ENCODE results near the gene AK4.

AK4 gene

DNA sequence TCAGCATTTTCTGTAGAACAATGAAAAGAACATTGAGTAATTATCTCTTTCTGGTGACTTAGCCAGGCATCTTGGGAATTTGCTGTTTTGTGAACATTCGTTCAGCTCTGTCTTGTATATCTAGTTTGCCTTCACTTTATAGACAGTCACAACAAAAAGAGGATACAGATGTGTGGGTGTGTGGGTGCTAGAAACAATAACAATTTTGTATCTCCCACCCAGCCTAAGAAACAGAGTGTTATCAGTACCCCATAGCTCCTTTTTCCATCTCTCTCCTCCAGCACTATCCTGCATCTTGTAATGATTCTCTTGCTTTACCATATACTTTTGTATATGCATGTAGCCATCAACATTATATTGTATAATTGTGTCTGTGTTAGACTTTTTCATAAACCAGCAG lies 33.0 kb downstream of the AK4 start:
- Mint-ChIP-seq H3K27ac (no peak overlapping the region), H3K4me3 (no peak overlapping the region), H3K36me3 (no peaks in the 10 kb centered on the region), H3K9me3 (no peaks in the 10 kb centered on the region), H3K4me1 (no peaks in the 10 kb centered on the region)
- no peak for ATAC-seq
- no peak for DNase-seq (ENCODE audit: low spot score in 2 of 2)

DNA sequence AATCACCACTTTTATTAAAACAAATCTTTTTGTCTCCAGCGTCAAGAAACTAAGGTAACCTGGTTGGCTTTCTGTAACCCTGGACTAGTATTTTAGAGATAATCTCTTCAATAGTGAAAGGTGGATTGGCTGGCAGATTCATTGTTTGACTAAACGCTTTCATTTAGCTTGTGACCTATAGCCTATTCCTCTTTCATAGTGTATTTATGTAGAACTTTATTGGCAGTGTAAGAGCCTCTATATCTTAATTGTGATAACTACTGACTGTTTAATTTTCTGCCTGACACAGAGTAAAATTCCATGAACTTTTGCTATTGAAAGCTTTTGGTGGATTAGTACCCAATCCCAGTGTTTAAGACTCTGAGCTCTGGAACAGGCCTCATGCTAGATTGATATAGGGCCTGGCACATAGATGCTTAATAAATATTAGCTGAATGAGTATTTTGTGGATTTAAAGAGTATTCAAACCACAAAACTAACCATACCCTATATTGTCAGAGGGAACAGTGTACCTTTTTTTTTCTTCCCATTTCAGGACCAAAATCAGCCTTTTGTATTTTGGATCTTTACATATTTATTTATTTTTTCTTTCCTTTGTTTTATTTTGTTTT lies 34.8 kb downstream of the AK4 start:
- no peaks in the 10 kb centered on the region for H3K9me3 Mint-ChIP-seq
- DNase-seq (ENCODE audit: low spot score in 2 of 2) (no peak), ATAC-seq (no peak)
- no peaks in the 10 kb centered on the region for H3K36me3 Mint-ChIP-seq
- no peak overlapping the region for H3K4me3 Mint-ChIP-seq
- no peaks in the 10 kb centered on the region for H3K4me1 Mint-ChIP-seq
- H3K27ac Mint-ChIP-seq = no peak overlapping the region

- peaks cover 36% of the 10 kb centered on the region for H3K36me3 Mint-ChIP-seq
- H3K27ac Mint-ChIP-seq = no peak overlapping the region
- ATAC-seq (no peak), DNase-seq (ENCODE audit: low spot score in 2 of 2) (no peak)
- no peaks in the 10 kb centered on the region for H3K9me3 Mint-ChIP-seq
- no peak overlapping the region for H3K4me3 Mint-ChIP-seq
- no peaks in the 10 kb centered on the region for H3K4me1 Mint-ChIP-seq
Observed at GRCh38 chr1:65189576-65190115, 41.6 kb downstream of the AK4 start.

- Mint-ChIP-seq H3K4me3 (no peak overlapping the region), H3K36me3 (peaks cover 38% of the 10 kb centered on the region), H3K9me3 (no peaks in the 10 kb centered on the region), H3K27ac (no peak overlapping the region), H3K4me1 (no peaks in the 10 kb centered on the region)
- no peak for ATAC-seq
- no peak for DNase-seq (ENCODE audit: low spot score in 2 of 2)
Observed at GRCh38 chr1:65190229-65190628, 42.2 kb downstream of the AK4 start.

- Mint-ChIP-seq H3K36me3 (peaks cover 49% of the 10 kb centered on the region), H3K4me1 (no peaks in the 10 kb centered on the region), H3K4me3 (no peak overlapping the region), H3K27ac (no peak overlapping the region), H3K9me3 (no peaks in the 10 kb centered on the region)
- ATAC-seq (no peak), DNase-seq (ENCODE audit: low spot score in 2 of 2) (no peak)
Observed at GRCh38 chr1:65193129-65193695, 45.2 kb downstream of the AK4 start.

- peaks cover 40% of the 10 kb centered on the region for H3K36me3 Mint-ChIP-seq
- no peaks in the 10 kb centered on the region for H3K9me3 Mint-ChIP-seq
- no peaks in the 10 kb centered on the region for H3K4me1 Mint-ChIP-seq
- DNase-seq (ENCODE audit: low spot score in 2 of 2) = no peak
- H3K27ac Mint-ChIP-seq = no peak overlapping the region
- no peak for ATAC-seq
- no peak overlapping the region for H3K4me3 Mint-ChIP-seq
Observed at GRCh38 chr1:65195495-65196417, 47.8 kb downstream of the AK4 start.

DNA sequence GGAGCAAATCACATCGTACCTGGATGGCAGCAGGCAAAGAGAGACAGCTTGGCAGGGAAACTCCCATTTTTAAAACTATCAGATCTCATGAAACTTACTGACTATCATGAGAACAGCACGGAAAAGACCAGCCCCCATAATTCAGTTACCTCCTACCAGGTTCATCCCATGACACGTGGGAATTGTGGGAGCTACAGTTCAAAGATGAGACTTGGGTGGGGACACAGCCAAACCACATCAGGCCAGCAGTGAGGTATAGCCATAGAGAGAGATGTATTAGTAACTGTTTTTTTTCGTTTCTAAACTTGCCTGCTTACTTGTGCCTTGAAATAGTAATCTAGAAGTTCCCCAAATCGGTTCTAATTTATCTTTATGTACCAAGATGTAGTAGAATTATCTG lies 48.9 kb downstream of the AK4 start:
- DNase-seq (ENCODE audit: low spot score in 2 of 2) = no peak
- Mint-ChIP-seq H3K4me1 (peaks cover 6% of the 10 kb centered on the region), H3K4me3 (no peak overlapping the region), H3K9me3 (no peaks in the 10 kb centered on the region), H3K36me3 (peaks cover 28% of the 10 kb centered on the region), H3K27ac (no peak overlapping the region)
- ATAC-seq = no peak

DNA sequence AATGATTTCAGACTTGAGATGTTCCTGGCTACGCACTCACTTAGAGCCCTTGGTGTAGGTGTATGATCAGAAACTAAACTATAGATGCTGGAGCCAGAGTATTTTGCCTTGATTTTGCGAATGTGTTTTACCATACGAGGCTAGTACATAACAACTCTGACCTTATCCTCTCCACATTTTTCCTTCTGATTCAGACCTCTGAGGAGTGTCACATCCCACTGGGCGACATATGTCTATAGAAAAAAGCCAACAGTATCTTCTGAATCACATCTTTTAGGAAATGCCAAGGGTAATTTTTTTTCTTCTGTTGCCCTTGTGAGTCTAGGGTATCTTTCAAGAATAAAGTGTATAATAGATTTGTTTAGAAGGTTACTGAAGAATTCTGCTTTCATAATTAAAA lies 49.6 kb downstream of the AK4 start:
- ATAC-seq = no peak
- DNase-seq (ENCODE audit: low spot score in 2 of 2) = no peak
- H3K9me3 Mint-ChIP-seq = no peaks in the 10 kb centered on the region
- peaks cover 21% of the 10 kb centered on the region for H3K36me3 Mint-ChIP-seq
- no peak overlapping the region for H3K4me3 Mint-ChIP-seq
- peaks cover 6% of the 10 kb centered on the region for H3K4me1 Mint-ChIP-seq
- no peak overlapping the region for H3K27ac Mint-ChIP-seq

DNA sequence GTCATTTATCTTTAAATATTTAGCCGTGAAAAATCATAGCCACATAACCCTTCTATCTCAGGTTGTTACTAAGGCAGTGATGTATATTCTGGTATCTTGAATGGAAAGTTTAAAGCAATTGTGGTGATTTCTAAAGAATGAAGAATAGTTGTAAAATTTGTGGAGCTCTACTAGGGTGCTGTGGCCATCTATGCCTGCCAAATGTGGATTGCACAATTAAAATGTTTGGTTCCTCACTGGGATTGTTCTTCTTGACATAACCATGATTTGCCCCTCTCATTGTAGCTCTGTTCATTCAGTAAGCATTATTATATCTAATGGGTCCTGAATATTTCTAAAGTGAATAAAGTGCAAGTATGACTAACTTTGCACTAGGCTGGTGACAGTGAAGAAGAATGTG lies 50.1 kb downstream of the AK4 start:
- ATAC-seq = no peak
- Mint-ChIP-seq H3K9me3 (no peaks in the 10 kb centered on the region), H3K36me3 (peaks cover 17% of the 10 kb centered on the region), H3K27ac (no peak overlapping the region), H3K4me1 (peaks cover 6% of the 10 kb centered on the region), H3K4me3 (no peak overlapping the region)
- DNase-seq (ENCODE audit: low spot score in 2 of 2) = no peak

DNA sequence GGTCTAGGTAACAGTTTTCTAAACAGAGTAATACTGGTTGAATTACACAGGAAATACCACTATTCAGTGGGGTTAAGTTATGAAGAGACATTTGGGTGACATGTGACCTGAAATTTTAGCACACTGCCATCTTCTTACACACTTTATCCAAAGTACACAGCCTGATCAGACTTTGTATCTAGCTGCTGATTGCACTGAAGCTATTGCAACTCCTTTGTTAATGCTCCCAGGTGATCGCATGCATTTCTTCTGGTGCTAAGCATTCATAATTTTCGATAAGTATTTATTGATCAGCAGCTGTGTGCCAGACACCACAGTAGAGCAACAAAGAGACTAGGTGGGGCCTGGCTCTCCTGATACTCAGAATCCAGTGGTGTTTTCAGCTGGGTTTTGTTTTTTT lies 52.4 kb downstream of the AK4 start:
- Mint-ChIP-seq H3K27ac (no peak overlapping the region), H3K4me3 (no peak overlapping the region), H3K9me3 (no peaks in the 10 kb centered on the region), H3K36me3 (peaks cover 14% of the 10 kb centered on the region), H3K4me1 (peaks cover 6% of the 10 kb centered on the region)
- no peak for DNase-seq (ENCODE audit: low spot score in 2 of 2)
- no peak for ATAC-seq

- H3K9me3 Mint-ChIP-seq = no peaks in the 10 kb centered on the region
- H3K36me3 Mint-ChIP-seq = peaks cover 5% of the 10 kb centered on the region
- DNase-seq (ENCODE audit: low spot score in 2 of 2) = no peak
- ATAC-seq = no peak
- no peaks in the 10 kb centered on the region for H3K4me1 Mint-ChIP-seq
- H3K27ac Mint-ChIP-seq = no peak overlapping the region
- no peak overlapping the region for H3K4me3 Mint-ChIP-seq
Observed at GRCh38 chr1:65206836-65207235, 58.8 kb downstream of the AK4 start.

GRCh38 chr1:65207317-65207716 lies 59.3 kb downstream of the AK4 start:
- peaks cover 5% of the 10 kb centered on the region for H3K36me3 Mint-ChIP-seq
- H3K4me3 Mint-ChIP-seq = no peak overlapping the region
- no peaks in the 10 kb centered on the region for H3K4me1 Mint-ChIP-seq
- no peak for ATAC-seq
- no peak for DNase-seq (ENCODE audit: low spot score in 2 of 2)
- no peak overlapping the region for H3K27ac Mint-ChIP-seq
- H3K9me3 Mint-ChIP-seq = no peaks in the 10 kb centered on the region

DNA sequence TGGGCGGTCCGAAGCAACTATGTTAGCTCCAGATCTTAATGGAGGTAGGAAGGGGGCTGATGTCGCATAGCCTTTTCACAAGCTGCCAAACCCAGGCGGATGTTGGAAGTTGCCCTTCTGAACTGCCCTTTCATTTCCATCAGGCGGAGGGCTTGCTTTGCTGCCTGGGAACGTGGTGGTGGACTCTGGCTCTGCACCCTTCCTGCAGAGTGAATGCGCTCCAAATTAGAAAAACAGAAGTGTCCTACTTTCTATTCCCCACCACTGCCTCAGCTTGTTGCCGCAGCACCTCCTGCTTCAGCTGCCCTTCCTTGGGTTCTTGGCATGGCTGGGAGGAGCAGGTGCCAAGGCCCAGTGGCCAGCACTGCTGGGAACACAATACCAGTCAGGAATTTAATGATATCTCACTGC lies 60.6 kb downstream of the AK4 start:
- H3K9me3 Mint-ChIP-seq = no peaks in the 10 kb centered on the region
- DNase-seq (ENCODE audit: low spot score in 2 of 2) (no peak), ATAC-seq (no peak)
- H3K4me1 Mint-ChIP-seq = peaks cover 8% of the 10 kb centered on the region
- H3K27ac Mint-ChIP-seq = no peak overlapping the region
- no peak overlapping the region for H3K4me3 Mint-ChIP-seq
- H3K36me3 Mint-ChIP-seq = peaks cover 5% of the 10 kb centered on the region

DNA sequence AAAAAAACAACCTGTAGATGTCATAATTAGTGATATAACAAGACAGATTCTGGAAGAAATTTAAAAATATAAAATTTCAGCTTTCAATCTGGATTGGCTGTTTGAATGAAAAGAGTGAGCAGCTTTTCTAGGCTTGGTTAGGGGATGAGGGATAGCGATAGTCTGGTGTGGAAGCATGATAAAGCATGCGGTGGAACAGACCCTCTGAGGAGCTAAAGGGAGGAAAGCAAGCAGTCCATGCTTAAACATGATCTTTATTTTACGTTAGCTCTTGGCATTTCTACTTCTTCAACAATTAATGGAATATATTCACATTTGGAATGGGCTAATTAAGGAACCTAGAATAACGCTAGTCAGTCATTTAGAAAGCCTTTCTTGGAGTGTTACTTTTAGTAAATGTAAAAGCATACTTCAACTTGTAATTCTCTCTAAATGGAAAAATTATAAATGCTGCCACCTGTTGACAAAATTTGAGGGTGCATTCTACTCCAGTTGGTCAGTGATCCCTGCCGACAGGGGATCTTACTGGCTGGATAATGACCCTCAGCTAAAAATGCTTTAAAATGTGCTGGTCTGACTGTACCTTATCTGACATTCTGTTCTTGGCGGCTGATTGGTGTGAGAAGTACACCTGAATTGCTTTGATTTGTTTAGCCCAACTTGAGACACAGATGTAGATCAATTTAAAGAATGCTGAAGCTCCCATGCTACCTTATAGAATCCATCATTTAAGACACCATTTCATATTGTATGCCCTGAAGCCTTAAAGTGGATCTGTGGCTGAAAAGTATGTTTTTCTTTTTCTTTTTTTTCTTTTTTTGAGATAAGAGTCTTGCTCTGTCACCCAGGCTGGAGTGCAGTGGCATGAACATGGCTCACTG lies 61.2 kb downstream of the AK4 start:
- ATAC-seq = no peak
- Mint-ChIP-seq H3K9me3 (no peaks in the 10 kb centered on the region), H3K4me1 (peaks cover 11% of the 10 kb centered on the region), H3K27ac (no peak overlapping the region), H3K36me3 (peaks cover 5% of the 10 kb centered on the region), H3K4me3 (no peak overlapping the region)
- no peak for DNase-seq (ENCODE audit: low spot score in 2 of 2)

GRCh38 chr1:65210325-65210724 lies 62.3 kb downstream of the AK4 start:
- Mint-ChIP-seq H3K4me1 (peaks cover 20% of the 10 kb centered on the region), H3K4me3 (no peak overlapping the region), H3K27ac (no peak overlapping the region), H3K36me3 (peaks cover under 1% of the 10 kb centered on the region), H3K9me3 (no peaks in the 10 kb centered on the region)
- ATAC-seq (no peak), DNase-seq (ENCODE audit: low spot score in 2 of 2) (no peak)
